Loucy (cell line): ENCODE measurements around the gene NRP1.

ENCODE experiments used
- H2AFZ ChIP-seq: fragments of 200-600 bp; sonication (generic); 2 replicates; pipeline ENCODE4 v1.6.0; 2016; ENCODE audit warnings: antibody characterized with exemption, mild to moderate bottlenecking, low read length, moderate library complexity
- H3F3A ChIP-seq: fragments of 200-600 bp; 2 replicates; pipeline ENCODE4 v1.6.0; 2016; ENCODE audit warnings: antibody characterized with exemption, low read depth, mild to moderate bottlenecking
- H3K27me3 ChIP-seq: fragments of 200-600 bp; sonication (generic); 2 replicates; pipeline ENCODE4 v1.6.1; 2014; ENCODE audit warnings: low read length, mild to moderate bottlenecking; ENCODE audit not compliant: insufficient read depth, poor library complexity, severe bottlenecking
- H3K36me3 ChIP-seq: fragments of 200-600 bp; sonication (generic); 2 replicates; pipeline ENCODE4 v1.6.1; 2016; ENCODE audit warnings: low read length; ENCODE audit not compliant: insufficient read depth
- H3K4me1 ChIP-seq: fragments of 200-600 bp; sonication (generic); 2 replicates; pipeline ENCODE4 v1.5.1; 2014; ENCODE audit warnings: low read length, mild to moderate bottlenecking; ENCODE audit not compliant: insufficient read depth, poor library complexity, severe bottlenecking
- H3K4me2 ChIP-seq: fragments of 200-600 bp; sonication (generic); 2 replicates; pipeline ENCODE4 v1.6.0; 2014; ENCODE audit warnings: antibody characterized with exemption, low read length, low read depth, mild to moderate bottlenecking; ENCODE audit not compliant: poor library complexity, severe bottlenecking
- H3K4me3 ChIP-seq: fragments of 200-600 bp; sonication (generic); 2 replicates; pipeline ENCODE4 v1.5.1; 2014; ENCODE audit warnings: low read length, mild to moderate bottlenecking, mixed read lengths; ENCODE audit not compliant: poor library complexity, severe bottlenecking
- H3K79me2 ChIP-seq: fragments of 200-600 bp; sonication (generic); 2 replicates; pipeline ENCODE4 v1.6.1; 2014; ENCODE audit warnings: low read length; ENCODE audit not compliant: insufficient read depth
- H3K9ac ChIP-seq: fragments of 200-600 bp; sonication (generic); 2 replicates; pipeline ENCODE4 v1.6.0; 2014; ENCODE audit warnings: mild to moderate bottlenecking, low read depth, low read length, moderate library complexity; ENCODE audit not compliant: poor library complexity, severe bottlenecking
- H3K9me2 ChIP-seq: fragments of 200-600 bp; sonication (generic); replicated peaks from 2 replicates; pipeline ENCODE4 v1.6.1; 2016; ENCODE audit warnings: low read depth, low read length, mixed read lengths
- H3K9me3 ChIP-seq: fragments of 200-600 bp; sonication (generic); 2 replicates; pipeline ENCODE4 v1.6.1; 2014; ENCODE audit warnings: mild to moderate bottlenecking, antibody characterized with exemption, low read length, low read depth; ENCODE audit not compliant: insufficient read depth
- H4K20me1 ChIP-seq: fragments of 200-600 bp; sonication (generic); 2 replicates; pipeline ENCODE4 v1.6.0; 2014; ENCODE audit warnings: antibody characterized with exemption, low read length, mild to moderate bottlenecking; ENCODE audit not compliant: insufficient read depth, poor library complexity, severe bottlenecking
- EZH2phosphoT487 ChIP-seq: fragments of 200-600 bp; IDR thresholded peaks from 2 replicates; pipeline ENCODE4 v1.6.1; 2018; ENCODE audit warnings: antibody characterized with exemption, mild to moderate bottlenecking, moderate library complexity, borderline replicate concordance
- TF ChIP-seq, protein P1 (sequence below): fragments of 200-600 bp; sonication (generic); conservative IDR thresholded peaks from 2 replicates; pipeline ENCODE4 v1.5.1; 2014; ENCODE audit warnings: mild to moderate bottlenecking, antibody characterized with exemption, low read length

NRP1 gene

DNA sequence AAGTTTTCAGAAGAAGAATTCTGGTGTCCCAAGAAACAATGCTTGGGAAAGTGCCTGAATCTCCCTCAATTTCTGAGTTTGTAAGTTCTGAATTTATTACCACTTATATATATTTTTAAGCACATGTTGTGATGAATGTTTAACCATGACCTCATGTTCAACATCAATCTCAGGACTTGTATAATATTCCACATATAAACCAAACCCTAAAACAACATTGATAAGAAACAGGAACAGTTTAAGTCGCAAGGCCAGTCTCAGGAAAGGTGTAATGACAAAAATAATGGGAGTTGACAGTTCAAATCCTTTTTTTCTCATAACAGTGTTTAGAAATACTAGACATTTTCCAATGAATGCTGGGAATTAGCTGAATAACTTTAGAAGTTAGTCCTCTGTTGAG is 22.8 kb downstream of the NRP1 start:
- H3K9me2 ChIP-seq = no peaks in the 10 kb centered on the region
- no peak overlapping the region for H3K9ac ChIP-seq
- H3K27me3 ChIP-seq = no peaks in the 10 kb centered on the region
- H2AFZ ChIP-seq = no peak overlapping the region
- H3K79me2 ChIP-seq = no peaks in the 10 kb centered on the region
- H4K20me1 ChIP-seq = no peaks in the 10 kb centered on the region
- no peaks in the 10 kb centered on the region for H3K36me3 ChIP-seq
- H3K9me3 ChIP-seq = no peaks in the 10 kb centered on the region
- no peaks in the 10 kb centered on the region for H3F3A ChIP-seq
- no peak overlapping the region for H3K4me2 ChIP-seq
- H3K4me1 ChIP-seq = peaks cover 12% of the 10 kb centered on the region
- no peak for TF ChIP-seq EZH2phosphoT487
- TF ChIP-seq, protein P1, sequence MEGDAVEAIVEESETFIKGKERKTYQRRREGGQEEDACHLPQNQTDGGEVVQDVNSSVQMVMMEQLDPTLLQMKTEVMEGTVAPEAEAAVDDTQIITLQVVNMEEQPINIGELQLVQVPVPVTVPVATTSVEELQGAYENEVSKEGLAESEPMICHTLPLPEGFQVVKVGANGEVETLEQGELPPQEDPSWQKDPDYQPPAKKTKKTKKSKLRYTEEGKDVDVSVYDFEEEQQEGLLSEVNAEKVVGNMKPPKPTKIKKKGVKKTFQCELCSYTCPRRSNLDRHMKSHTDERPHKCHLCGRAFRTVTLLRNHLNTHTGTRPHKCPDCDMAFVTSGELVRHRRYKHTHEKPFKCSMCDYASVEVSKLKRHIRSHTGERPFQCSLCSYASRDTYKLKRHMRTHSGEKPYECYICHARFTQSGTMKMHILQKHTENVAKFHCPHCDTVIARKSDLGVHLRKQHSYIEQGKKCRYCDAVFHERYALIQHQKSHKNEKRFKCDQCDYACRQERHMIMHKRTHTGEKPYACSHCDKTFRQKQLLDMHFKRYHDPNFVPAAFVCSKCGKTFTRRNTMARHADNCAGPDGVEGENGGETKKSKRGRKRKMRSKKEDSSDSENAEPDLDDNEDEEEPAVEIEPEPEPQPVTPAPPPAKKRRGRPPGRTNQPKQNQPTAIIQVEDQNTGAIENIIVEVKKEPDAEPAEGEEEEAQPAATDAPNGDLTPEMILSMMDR = no peak
- no peak overlapping the region for H3K4me3 ChIP-seq

- Histone ChIP-seq H3K36me3 (no peaks in the 10 kb centered on the region), H3K9me2 (no peaks in the 10 kb centered on the region), H3K27me3 (no peaks in the 10 kb centered on the region), H3K4me3 (no peak overlapping the region), H4K20me1 (no peaks in the 10 kb centered on the region), H3K9me3 (no peaks in the 10 kb centered on the region), H3K4me2 (no peak overlapping the region), H2AFZ (no peak overlapping the region), H3K79me2 (no peaks in the 10 kb centered on the region), H3K9ac (no peak overlapping the region), H3F3A (no peaks in the 10 kb centered on the region), H3K4me1 (peaks cover 20% of the 10 kb centered on the region)
- TF ChIP-seq EZH2phosphoT487 = no peak
- TF ChIP-seq, protein P1 = no peak
Observed at GRCh38 chr10:33310853-33311252, 23.6 kb downstream of the NRP1 start.

DNA sequence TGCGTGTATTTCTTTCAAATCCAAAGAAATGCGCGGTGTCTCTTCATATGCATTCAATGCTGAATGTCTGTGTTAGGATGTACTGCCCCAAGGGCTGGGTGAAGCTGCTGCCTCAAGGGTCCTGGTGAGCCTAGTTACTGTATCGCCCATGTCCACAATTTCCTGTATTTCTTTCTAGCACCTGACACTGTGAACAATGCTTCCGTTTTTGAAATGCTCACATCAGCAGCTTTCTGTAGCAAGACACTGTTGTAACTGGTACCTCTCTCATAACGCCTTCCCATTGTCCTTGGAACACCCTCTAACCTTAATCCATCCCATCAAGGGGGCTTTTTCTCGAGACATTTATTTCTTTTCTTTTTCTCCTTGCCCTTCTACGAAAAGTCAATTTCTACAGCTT is 25.1 kb downstream of the NRP1 start:
- Histone ChIP-seq H3K9me2 (no peaks in the 10 kb centered on the region), H3K27me3 (no peaks in the 10 kb centered on the region), H3K9ac (peak overlapping the region; percentile 42), H3K36me3 (no peaks in the 10 kb centered on the region), H3K9me3 (no peaks in the 10 kb centered on the region), H3K4me1 (peaks cover 21% of the 10 kb centered on the region), H3K4me3 (peak overlapping the region; percentile 60), H2AFZ (peak overlapping the region; percentile 76), H3F3A (no peaks in the 10 kb centered on the region), H4K20me1 (no peaks in the 10 kb centered on the region), H3K79me2 (no peaks in the 10 kb centered on the region), H3K4me2 (peak overlapping the region; percentile 64)
- TF ChIP-seq, protein P1 = no peak
- no peak for TF ChIP-seq EZH2phosphoT487
